ENCODE measurements around the gene NDOR1.

- no peak for TF ChIP-seq POLR2A (IDR thresholded peaks at IDR 0.05)
- TF ChIP-seq, protein P1, sequence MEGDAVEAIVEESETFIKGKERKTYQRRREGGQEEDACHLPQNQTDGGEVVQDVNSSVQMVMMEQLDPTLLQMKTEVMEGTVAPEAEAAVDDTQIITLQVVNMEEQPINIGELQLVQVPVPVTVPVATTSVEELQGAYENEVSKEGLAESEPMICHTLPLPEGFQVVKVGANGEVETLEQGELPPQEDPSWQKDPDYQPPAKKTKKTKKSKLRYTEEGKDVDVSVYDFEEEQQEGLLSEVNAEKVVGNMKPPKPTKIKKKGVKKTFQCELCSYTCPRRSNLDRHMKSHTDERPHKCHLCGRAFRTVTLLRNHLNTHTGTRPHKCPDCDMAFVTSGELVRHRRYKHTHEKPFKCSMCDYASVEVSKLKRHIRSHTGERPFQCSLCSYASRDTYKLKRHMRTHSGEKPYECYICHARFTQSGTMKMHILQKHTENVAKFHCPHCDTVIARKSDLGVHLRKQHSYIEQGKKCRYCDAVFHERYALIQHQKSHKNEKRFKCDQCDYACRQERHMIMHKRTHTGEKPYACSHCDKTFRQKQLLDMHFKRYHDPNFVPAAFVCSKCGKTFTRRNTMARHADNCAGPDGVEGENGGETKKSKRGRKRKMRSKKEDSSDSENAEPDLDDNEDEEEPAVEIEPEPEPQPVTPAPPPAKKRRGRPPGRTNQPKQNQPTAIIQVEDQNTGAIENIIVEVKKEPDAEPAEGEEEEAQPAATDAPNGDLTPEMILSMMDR (IDR thresholded peaks at IDR 0.05): peak in 1 of 7 experiments; percentile 7
These were observed 30.0 kb upstream of the NDOR1 start for GRCh38 chr9:137175345-137175961.
